HUES64 (cell line): ENCODE measurements around the gene NUPR1.
"Not testable (repeated sequence)": the region's sequence is repeated elsewhere in the genome, so short reads cannot be mapped to it uniquely, and the experiment has no call there.

Experiments used
- H3K27ac ChIP-seq: 2 replicates; pipeline ENCODE4 v1.7.0; 2013; ENCODE audit warnings: low read depth, low read length, inconsistent platforms
- H3K27me3 ChIP-seq: 2 replicates; pipeline ENCODE4 v1.6.1; 2013; ENCODE audit warnings: mild to moderate bottlenecking, low read length; ENCODE audit not compliant: insufficient read depth
- H3K36me3 ChIP-seq: 2 replicates; pipeline ENCODE4 v1.6.1; 2013; ENCODE audit warnings: mild to moderate bottlenecking, low read length; ENCODE audit not compliant: insufficient read depth
- H3K4me1 ChIP-seq: 2 replicates; pipeline ENCODE4 v1.6.1; 2013; ENCODE audit warnings: mild to moderate bottlenecking, low read length, moderate library complexity; ENCODE audit not compliant: insufficient read depth
- H3K4me3 ChIP-seq: 2 replicates; pipeline ENCODE4 v1.5.1; 2013; ENCODE audit warnings: mild to moderate bottlenecking, low read length, moderate library complexity
- H3K9ac ChIP-seq: 2 replicates; pipeline ENCODE4 v1.6.1; 2013; ENCODE audit warnings: mild to moderate bottlenecking, low read depth, low read length
- H3K9me3 ChIP-seq: 2 replicates; pipeline ENCODE4 v1.6.1; 2013; ENCODE audit warnings: low read depth, low read length; ENCODE audit not compliant: insufficient read depth
- WGBS: fragments of 150-250, 120-280 bp; methylation state at CpG from one replicate; pipeline ENCODE4 v1.1.7; 2013; ENCODE audit warnings: missing lambda C conversion rate; 5-methylcytosine and 5-hydroxymethylcytosine counted together

Gene NUPR1

GRCh38 chr16:28496844-28497243 is 41.9 kb downstream of the NUPR1 start:
- WGBS: 87% methylated on average over 19 of the region's 19 CpGs
- H3K9me3 ChIP-seq: no peaks in the 10 kb centered on the region
- H3K4me3 ChIP-seq: no peak overlapping the region
- H3K27ac ChIP-seq: no peak overlapping the region
- no peaks in the 10 kb centered on the region for H3K4me1 ChIP-seq
- no peak overlapping the region for H3K9ac ChIP-seq
- H3K27me3 ChIP-seq: peaks cover 3% of the 10 kb centered on the region; the same call in 1 of the 2 replicates
- H3K36me3 ChIP-seq: no peaks in the 10 kb centered on the region

GRCh38 chr16:28495795-28496749 is 42.7 kb downstream of the NUPR1 start:
- no peak overlapping the region for H3K9ac ChIP-seq
- H3K4me1 ChIP-seq: peaks cover 2% of the 10 kb centered on the region; the same call in 1 of the 2 replicates
- no peaks in the 10 kb centered on the region for H3K36me3 ChIP-seq
- no peak overlapping the region for H3K27ac ChIP-seq
- WGBS: 87% methylated on average over 20 of the region's 20 CpGs
- H3K27me3 ChIP-seq: peaks cover 3% of the 10 kb centered on the region; the same call in 1 of the 2 replicates
- no peaks in the 10 kb centered on the region for H3K9me3 ChIP-seq
- H3K4me3 ChIP-seq: no peak overlapping the region

GRCh38 chr16:28495098-28495793 is 43.5 kb downstream of the NUPR1 start:
- 87% methylated on average over 12 of the region's 13 CpGs for WGBS
- H3K4me3 ChIP-seq: no peak overlapping the region
- H3K4me1 ChIP-seq: peaks cover 3% of the 10 kb centered on the region; the same call in 1 of the 2 replicates
- H3K9ac ChIP-seq: no peak overlapping the region
- no peaks in the 10 kb centered on the region for H3K9me3 ChIP-seq
- no peaks in the 10 kb centered on the region for H3K36me3 ChIP-seq
- H3K27ac ChIP-seq: no peak overlapping the region
- peaks cover 3% of the 10 kb centered on the region; the same call in 1 of the 2 replicates for H3K27me3 ChIP-seq

GRCh38 chr16:28494121-28494851 is 44.5 kb downstream of the NUPR1 start, which contains the start of gene APOBR:
TSS of gene APOBR (plus strand) at chr16:28494643. CDS start at chr16:28494682, 39 bp downstream.
- Histone ChIP-seq H3K9me3 (no peaks in the 10 kb centered on the region), H3K36me3 (0 out of 2 replicates have a peak, but pooled peaks cover under 1% of the 10 kb centered on the region), H3K9ac (no peak within 1 kb of the TSS), H3K4me1 (peaks cover 3% of the 10 kb centered on the region; the same call in 1 of the 2 replicates), H3K27me3 (peaks cover 3% of the 10 kb centered on the region; the same call in 1 of the 2 replicates), H3K27ac (no peak within 1 kb of the TSS), H3K4me3 (no peak within 1 kb of the TSS)
- WGBS: 86% methylated on average over 12 of the region's 12 CpGs

GRCh38 chr16:28492511-28492910 is 46.3 kb downstream of the NUPR1 start:
- peaks cover 3% of the 10 kb centered on the region; the same call in 1 of the 2 replicates for H3K4me1 ChIP-seq
- WGBS: 73% methylated on average over 3 of the region's 4 CpGs
- peaks cover 3% of the 10 kb centered on the region; the same call in 1 of the 2 replicates for H3K27me3 ChIP-seq
- H3K9me3 ChIP-seq: no peaks in the 10 kb centered on the region
- H3K36me3 ChIP-seq: peaks cover 5% of the 10 kb centered on the region; the same call in 1 of the 2 replicates
- H3K9ac ChIP-seq: peak overlapping the region; percentile 98
- H3K4me3 ChIP-seq: peak overlapping the region; percentile 95
- H3K27ac ChIP-seq: no peak overlapping the region

GRCh38 chr16:28491970-28492474 is 46.8 kb downstream of the NUPR1 start, which contains the start of gene CLN3:
TSS of gene CLN3 (minus strand) at chr16:28492074. CDS start at chr16:28491759, 315 bp downstream.
- Histone ChIP-seq H3K9me3 (no peaks in the 10 kb centered on the region), H3K9ac (peak within 1 kb of the TSS; percentile 98), H3K27me3 (peaks cover 3% of the 10 kb centered on the region; the same call in 1 of the 2 replicates), H3K4me3 (peak within 1 kb of the TSS; percentile 95), H3K36me3 (peaks cover 5% of the 10 kb centered on the region; the same call in 1 of the 2 replicates), H3K27ac (peak within 1 kb of the TSS; percentile 93), H3K4me1 (peaks cover 3% of the 10 kb centered on the region; the same call in 1 of the 2 replicates)
- 0% methylated on average over 20 of the region's 21 CpGs for WGBS

- H3K9me3 ChIP-seq: no peaks in the 10 kb centered on the region
- peak overlapping the region; percentile 98 for H3K9ac ChIP-seq
- under 1% methylated on average over 42 of the region's 42 CpGs for whole genome bisulfite sequencing
- peaks cover 3% of the 10 kb centered on the region; the same call in 1 of the 2 replicates for H3K4me1 ChIP-seq
- no peak overlapping the region for H3K27ac ChIP-seq
- peaks cover 3% of the 10 kb centered on the region; the same call in 1 of the 2 replicates for H3K27me3 ChIP-seq
- peaks cover 5% of the 10 kb centered on the region; the same call in 1 of the 2 replicates for H3K36me3 ChIP-seq
- H3K4me3 ChIP-seq: peak overlapping the region; percentile 95
Observed at GRCh38 chr16:28491230-28491969, 47.4 kb downstream of the NUPR1 start.

GRCh38 chr16:28486266-28486665 is 52.5 kb downstream of the NUPR1 start:
- H3K4me1 ChIP-seq: peaks cover 3% of the 10 kb centered on the region; the same call in 1 of the 2 replicates
- no peak overlapping the region for H3K4me3 ChIP-seq
- no peak overlapping the region for H3K9ac ChIP-seq
- H3K36me3 ChIP-seq: peaks cover 22% of the 10 kb centered on the region
- WGBS: 90% methylated on average over 5 of the region's 5 CpGs
- H3K27me3 ChIP-seq: no peaks in the 10 kb centered on the region
- no peak overlapping the region for H3K27ac ChIP-seq
- no peaks in the 10 kb centered on the region for H3K9me3 ChIP-seq

GRCh38 chr16:28483361-28483760 is 55.4 kb downstream of the NUPR1 start:
- not testable (repeated sequence) for H3K4me3 ChIP-seq, H3K9ac ChIP-seq, H3K4me1 ChIP-seq, H3K27me3 ChIP-seq, H3K27ac ChIP-seq, H3K9me3 ChIP-seq
- H3K36me3 ChIP-seq: peaks cover 19% of the 10 kb centered on the region
- WGBS: 92% methylated on average over 5 of the region's 5 CpGs
